PC-9 (cell line): ENCODE results near the gene SBSN. TPM values are rescaled to one million over a fixed set of nuclear protein-coding genes. Genes with fewer than 3 reads are reported as not detected.

Experiments used
- BruUV-seq: library from RNA; stranded (reverse); fragments of 400-500 nt; replicated peaks from 2 replicates; lab custom pipeline; 2021; lab: Mats Ljungman, UMichigan
- CTCF ChIA-PET: fragments of 300-600 bp; sonication (Branson Sonifier 250); formaldehyde crosslinking; loops from one replicate; lab custom pipeline; 2022; ENCODE audit warnings: antibody characterized with exemption; lab: Charles Lee
- POLR2A ChIA-PET: fragments of 300-600 bp; sonication (Branson Sonifier 250); formaldehyde crosslinking; loops from one replicate; lab custom pipeline; 2022; ENCODE audit warnings: antibody characterized with exemption; ENCODE audit not compliant: unreplicated experiment; lab: Charles Lee
- DNase-seq, 2 experiments: peaks; one replicate each; pipeline versions ENCODE4 v3.0.0 to v3.0.0-alpha.2; 2015 to 2022; ENCODE audit warnings: mixed read lengths in 1 of 2
- H2AFZ ChIP-seq: fragments of 200-600 bp; sonication (generic); 2 replicates; pipeline ENCODE4 v1.8.1; 2017; ENCODE audit warnings: antibody characterized with exemption
- H3F3A ChIP-seq: fragments of 200-600 bp; sonication (generic); 2 replicates; pipeline ENCODE4 v1.8.1; 2017; ENCODE audit warnings: antibody characterized with exemption, mild to moderate bottlenecking, low read depth; ENCODE audit not compliant: insufficient read depth
- H3K27ac ChIP-seq: fragments of 200-600 bp; sonication (generic); 2 replicates; pipeline ENCODE4 v1.6.1; 2016; ENCODE audit warnings: mixed run types
- H3K27me3 ChIP-seq: fragments of 200-600 bp; sonication (generic); 2 replicates; pipeline ENCODE4 v1.6.1; 2016; ENCODE audit warnings: low read depth, mixed run types; ENCODE audit not compliant: insufficient read depth
- H3K36me3 ChIP-seq: fragments of 200-600 bp; sonication (generic); 2 replicates; pipeline ENCODE4 v1.6.1; 2016; ENCODE audit warnings: low read depth, mixed run types
- H3K4me1 ChIP-seq: fragments of 200-600 bp; sonication (generic); replicated peaks from 2 replicates; pipeline ENCODE4 v1.6.1; 2016; ENCODE audit warnings: mixed run types; ENCODE audit not compliant: insufficient read depth
- H3K4me2 ChIP-seq: fragments of 200-600 bp; sonication (generic); 2 replicates; pipeline ENCODE4 v1.6.1; 2017; ENCODE audit warnings: mixed run types
- H3K4me3 ChIP-seq: fragments of 200-600 bp; sonication (generic); 2 replicates; pipeline ENCODE4 v1.6.1; 2016; ENCODE audit warnings: mixed run types
- H3K79me2 ChIP-seq: fragments of 200-600 bp; sonication (generic); 2 replicates; pipeline ENCODE4 v1.6.1; 2017; ENCODE audit warnings: low read depth, mixed run types
- H3K9me2 ChIP-seq: fragments of 200-600 bp; sonication (generic); 2 replicates; pipeline ENCODE4 v1.8.1; 2017; ENCODE audit warnings: mild to moderate bottlenecking; ENCODE audit not compliant: insufficient read depth
- H3K9me3 ChIP-seq: fragments of 200-600 bp; sonication (generic); 2 replicates; pipeline ENCODE4 v1.8.1; 2016; ENCODE audit warnings: low read depth; ENCODE audit not compliant: insufficient read depth
- H4K20me1 ChIP-seq: fragments of 200-600 bp; sonication (generic); 2 replicates; pipeline ENCODE4 v1.8.1; 2017; ENCODE audit not compliant: insufficient read depth
- EZH2 ChIP-seq: fragments of 200-600 bp; sonication (generic); IDR thresholded peaks from 2 replicates; pipeline ENCODE4 v1.8.0; 2017; ENCODE audit warnings: antibody characterized with exemption, low read depth
- intact Hi-C: fragments of 100-400 bp; cut with micrococcal nuclease; formaldehyde crosslinking; loops from one replicate; pipeline ENCODE4 v1.10.0; 2022; ENCODE audit not compliant: unreplicated experiment
- total RNA-seq: library from RNA; stranded (reverse); gene quantifications from 2 replicates; pipeline ENCODE4 v1.2.3, GENCODE V29; 2021
- TF ChIP-seq, protein P1 (sequence below): fragments of 200-600 bp; sonication (generic); conservative IDR thresholded peaks from 2 replicates; pipeline ENCODE4 v1.6.1; 2017; ENCODE audit warnings: mixed run types, antibody characterized with exemption, mild to moderate bottlenecking, moderate library complexity

Gene SBSN
- total RNA-seq, 1 experiment from 2014 or later = 0.76 TPM

- H3K4me2 ChIP-seq = peak overlapping the region; percentile 98
- ChIA-PET CTCF (no interaction called here), POLR2A (no interaction called here)
- DNase-seq = no peak
- no peaks in the 10 kb centered on the region for H3K27me3 ChIP-seq
- H4K20me1 ChIP-seq = no peaks in the 10 kb centered on the region; the same call in 1 of the 2 replicates
- H3K4me1 ChIP-seq = peaks cover 14% of the 10 kb centered on the region
- H3K9me2 ChIP-seq = no peaks in the 10 kb centered on the region
- peak overlapping the region; percentile 100 for H3K4me3 ChIP-seq
- TF ChIP-seq, protein P1, sequence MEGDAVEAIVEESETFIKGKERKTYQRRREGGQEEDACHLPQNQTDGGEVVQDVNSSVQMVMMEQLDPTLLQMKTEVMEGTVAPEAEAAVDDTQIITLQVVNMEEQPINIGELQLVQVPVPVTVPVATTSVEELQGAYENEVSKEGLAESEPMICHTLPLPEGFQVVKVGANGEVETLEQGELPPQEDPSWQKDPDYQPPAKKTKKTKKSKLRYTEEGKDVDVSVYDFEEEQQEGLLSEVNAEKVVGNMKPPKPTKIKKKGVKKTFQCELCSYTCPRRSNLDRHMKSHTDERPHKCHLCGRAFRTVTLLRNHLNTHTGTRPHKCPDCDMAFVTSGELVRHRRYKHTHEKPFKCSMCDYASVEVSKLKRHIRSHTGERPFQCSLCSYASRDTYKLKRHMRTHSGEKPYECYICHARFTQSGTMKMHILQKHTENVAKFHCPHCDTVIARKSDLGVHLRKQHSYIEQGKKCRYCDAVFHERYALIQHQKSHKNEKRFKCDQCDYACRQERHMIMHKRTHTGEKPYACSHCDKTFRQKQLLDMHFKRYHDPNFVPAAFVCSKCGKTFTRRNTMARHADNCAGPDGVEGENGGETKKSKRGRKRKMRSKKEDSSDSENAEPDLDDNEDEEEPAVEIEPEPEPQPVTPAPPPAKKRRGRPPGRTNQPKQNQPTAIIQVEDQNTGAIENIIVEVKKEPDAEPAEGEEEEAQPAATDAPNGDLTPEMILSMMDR = no peak
- no peak for TF ChIP-seq EZH2
- peak overlapping the region; percentile 99; the same call in 1 of the 2 replicates for H2AFZ ChIP-seq
- H3K79me2 ChIP-seq = peaks cover 42% of the 10 kb centered on the region
- H3K27ac ChIP-seq = no peak overlapping the region
- H3F3A ChIP-seq = no peaks in the 10 kb centered on the region
- H3K36me3 ChIP-seq = peaks cover 6% of the 10 kb centered on the region; the same call in 1 of the 2 replicates
- intact Hi-C loops = loop anchor here (2.0 kb wide), 1 partner anchor 191 kb away; no protein-coding TSS in a partner anchor
- H3K9me3 ChIP-seq = no peaks in the 10 kb centered on the region
- no TSS peak for BruUV-seq
Measured at GRCh38 chr19:35544110-35544802, 16.1 kb upstream of the SBSN start.

DNA sequence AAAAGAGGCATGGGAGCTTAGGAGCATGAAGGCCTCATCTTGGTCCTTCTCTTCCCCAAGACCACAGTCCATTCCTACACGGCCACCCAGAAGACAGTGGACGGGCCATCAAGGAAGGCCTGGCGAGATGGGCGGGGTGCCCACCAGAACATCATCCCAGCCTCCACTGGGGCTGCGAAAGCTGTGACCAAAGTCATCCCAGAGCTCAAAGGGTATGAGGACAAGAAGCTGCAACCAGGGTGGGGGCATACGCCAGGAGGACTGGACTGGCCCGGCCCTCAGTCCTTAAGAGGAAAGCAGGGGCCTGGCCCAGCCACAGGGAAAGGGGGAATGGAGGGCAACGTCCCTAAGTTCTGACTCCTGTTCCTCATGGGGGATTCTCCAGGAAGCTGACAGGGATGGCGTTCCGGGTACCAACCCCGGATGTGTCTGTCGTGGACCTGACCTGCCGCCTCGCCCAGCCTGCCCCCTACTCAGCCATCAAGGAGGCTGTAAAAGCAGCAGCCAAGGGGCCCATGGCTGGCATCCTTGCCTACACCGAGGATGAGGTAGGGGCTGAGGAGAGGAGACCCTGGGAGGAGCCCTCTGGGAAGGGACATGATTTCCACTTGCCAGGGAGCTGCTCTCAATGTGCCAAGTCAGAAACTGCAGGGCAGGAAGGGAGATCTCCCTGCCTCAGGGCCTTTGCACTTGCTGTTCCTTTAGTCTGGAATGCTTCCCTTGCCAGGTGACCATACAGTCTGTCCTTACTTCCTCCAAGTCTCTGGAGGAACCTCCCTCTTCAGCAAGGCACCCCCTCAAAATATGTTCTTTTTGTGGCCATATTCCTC, 15.4 kb upstream of the SBSN start:
- TF ChIP-seq EZH2 = no peak
- TF ChIP-seq, protein P1 = no peak
- Histone ChIP-seq H3K27me3 (no peaks in the 10 kb centered on the region), H3K27ac (no peak overlapping the region), H2AFZ (no peak overlapping the region), H3K4me1 (peaks cover 14% of the 10 kb centered on the region), H3F3A (no peaks in the 10 kb centered on the region), H3K36me3 (peaks cover 6% of the 10 kb centered on the region; the same call in 1 of the 2 replicates), H3K4me3 (peak overlapping the region; percentile 100; the same call in 1 of the 2 replicates), H4K20me1 (no peaks in the 10 kb centered on the region), H3K9me3 (no peaks in the 10 kb centered on the region), H3K79me2 (peaks cover 42% of the 10 kb centered on the region), H3K4me2 (peak overlapping the region; percentile 98), H3K9me2 (no peaks in the 10 kb centered on the region)
- no peak for DNase-seq
- intact Hi-C loops = loop anchor here (2.0 kb wide), 1 partner anchor 191 kb away; no protein-coding TSS in a partner anchor
- POLR2A ChIA-PET = no interaction called here
- BruUV-seq = no TSS peak
- CTCF ChIA-PET = no interaction called here

DNA sequence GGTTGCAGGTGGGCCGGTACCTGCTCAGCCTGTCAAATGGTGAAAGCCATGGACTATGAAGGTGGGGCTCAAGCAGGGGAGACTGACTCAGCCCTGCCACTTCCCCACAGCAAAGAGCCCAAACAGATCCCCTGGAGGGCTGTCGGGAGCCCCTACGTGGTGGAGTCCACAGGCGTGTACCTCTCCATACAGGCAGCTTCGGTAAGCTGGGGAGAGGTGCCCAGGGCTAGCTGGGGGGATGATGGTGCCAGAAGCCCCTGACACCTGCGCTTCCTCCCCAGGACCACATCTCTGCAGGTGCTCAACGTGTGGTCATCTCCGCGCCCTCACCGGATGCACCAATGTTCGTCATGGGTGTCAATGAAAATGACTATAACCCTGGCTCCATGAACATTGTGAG, 14.1 kb upstream of the SBSN start:
- Histone ChIP-seq H3K9me3 (no peaks in the 10 kb centered on the region), H3K27ac (no peak overlapping the region), H3K27me3 (no peaks in the 10 kb centered on the region), H2AFZ (no peak overlapping the region), H3K79me2 (peaks cover 37% of the 10 kb centered on the region), H3F3A (no peaks in the 10 kb centered on the region), H3K4me1 (peaks cover 14% of the 10 kb centered on the region), H3K9me2 (no peaks in the 10 kb centered on the region), H4K20me1 (no peaks in the 10 kb centered on the region; the same call in 1 of the 2 replicates), H3K4me2 (no peak overlapping the region), H3K36me3 (no peaks in the 10 kb centered on the region; the same call in 1 of the 2 replicates), H3K4me3 (no peak overlapping the region)
- ChIA-PET POLR2A (no interaction called here), CTCF (no interaction called here)
- TF ChIP-seq EZH2 = no peak
- TF ChIP-seq, protein P1 = no peak
- no TSS peak for BruUV-seq
- intact Hi-C loops = no loop called here
- no peak for DNase-seq
